Measurements from ENCODE around the gene UBA6.
A peak's percentile ranks its signal among the peaks of the same experiment; 100 is the strongest.

- TF ChIP-seq POLR2A (IDR thresholded peaks at IDR 0.05) (no peak), CTCF (IDR thresholded peaks at IDR 0.05) (peak in 2 of 3 donors; percentile 34 to 45)
Observed at GRCh38 chr4:67746797-67747495, 46.0 kb upstream of the UBA6 start.

All from breast epithelium (tissue), 3 donors.